ENCODE results near the gene PBX2.

PBX2 gene

DNA sequence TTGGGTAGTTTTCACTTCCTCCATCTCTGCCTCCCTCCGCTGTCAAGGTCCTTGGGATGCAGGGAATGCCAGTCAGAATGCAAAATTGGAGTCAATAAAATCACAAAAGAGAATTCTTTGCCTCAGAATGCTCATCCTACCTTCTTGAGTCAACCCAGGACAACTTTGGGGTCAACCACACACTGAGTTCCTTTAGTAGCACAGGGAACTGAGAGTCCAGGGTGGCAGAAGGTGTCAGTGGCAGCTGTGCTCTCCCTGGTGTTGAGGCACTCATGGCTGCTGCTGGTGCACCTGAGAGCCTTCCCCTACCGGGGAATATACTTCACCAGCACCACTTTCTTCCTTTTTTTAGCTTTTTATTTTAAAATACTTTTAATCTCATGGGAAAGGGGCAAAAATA lies 34.7 kb upstream of the PBX2 start:
- Histone ChIP-seq H3K79me2 (ENCODE audit: control insufficient read depth, insufficient read depth, low read length, poor library complexity) (no peaks in the 10 kb centered on the region), H3K23ac (ENCODE audit: low read length) (no peak overlapping the region), H3K9ac (ENCODE audit: low read length) (no peak overlapping the region), H3K4ac (ENCODE audit: low read depth, low read length) (no peak overlapping the region), H3K36me3 (ENCODE audit: control insufficient read depth in 1 of 2, insufficient read depth in 2 of 2, low read length in 2 of 2) (no peaks in the 10 kb centered on the region), H3K27me3 (ENCODE audit: insufficient read depth, low read length) (no peaks in the 10 kb centered on the region), H2BK120ac (ENCODE audit: insufficient read depth, low read length, poor library complexity) (no peak overlapping the region), H3K79me1 (ENCODE audit: low read length) (no peaks in the 10 kb centered on the region), H3K27ac (ENCODE audit: low read depth, low read length) (no peak overlapping the region), H4K8ac (ENCODE audit: low read depth, low read length) (no peak overlapping the region), H2BK12ac (ENCODE audit: low read length) (no peak overlapping the region), H2AK5ac (ENCODE audit: low read length) (no peak overlapping the region), H4K91ac (ENCODE audit: low read depth, low read length) (no peak overlapping the region), H3K4me1 (ENCODE audit: control insufficient read depth in 1 of 2, insufficient read depth in 2 of 2, low read length in 2 of 2) (no peaks in the 10 kb centered on the region), H3K18ac (ENCODE audit: low read length) (no peak overlapping the region), H3K4me3 (ENCODE audit: low read depth, low read length) (no peak overlapping the region), H4K12ac (ENCODE audit: low read depth, low read length) (no peak overlapping the region), H3K4me2 (ENCODE audit: low read length) (no peak overlapping the region), H2BK5ac (ENCODE audit: low read depth, low read length, poor library complexity) (no peak overlapping the region), H3K14ac (ENCODE audit: low read length) (no peak overlapping the region), H2AFZ (ENCODE audit: insufficient read depth, low read length, poor library complexity) (no peak overlapping the region), H3K9me3 (ENCODE audit: insufficient read depth, low read depth, low read length) (peaks cover 2% of the 10 kb centered on the region)
- no CpG with 5 or more reads among the region's 2 CpGs for WGBS (ENCODE audit: extremely low coverage, insufficient coverage, insufficient read length)
- DNase-seq = no peak

DNA sequence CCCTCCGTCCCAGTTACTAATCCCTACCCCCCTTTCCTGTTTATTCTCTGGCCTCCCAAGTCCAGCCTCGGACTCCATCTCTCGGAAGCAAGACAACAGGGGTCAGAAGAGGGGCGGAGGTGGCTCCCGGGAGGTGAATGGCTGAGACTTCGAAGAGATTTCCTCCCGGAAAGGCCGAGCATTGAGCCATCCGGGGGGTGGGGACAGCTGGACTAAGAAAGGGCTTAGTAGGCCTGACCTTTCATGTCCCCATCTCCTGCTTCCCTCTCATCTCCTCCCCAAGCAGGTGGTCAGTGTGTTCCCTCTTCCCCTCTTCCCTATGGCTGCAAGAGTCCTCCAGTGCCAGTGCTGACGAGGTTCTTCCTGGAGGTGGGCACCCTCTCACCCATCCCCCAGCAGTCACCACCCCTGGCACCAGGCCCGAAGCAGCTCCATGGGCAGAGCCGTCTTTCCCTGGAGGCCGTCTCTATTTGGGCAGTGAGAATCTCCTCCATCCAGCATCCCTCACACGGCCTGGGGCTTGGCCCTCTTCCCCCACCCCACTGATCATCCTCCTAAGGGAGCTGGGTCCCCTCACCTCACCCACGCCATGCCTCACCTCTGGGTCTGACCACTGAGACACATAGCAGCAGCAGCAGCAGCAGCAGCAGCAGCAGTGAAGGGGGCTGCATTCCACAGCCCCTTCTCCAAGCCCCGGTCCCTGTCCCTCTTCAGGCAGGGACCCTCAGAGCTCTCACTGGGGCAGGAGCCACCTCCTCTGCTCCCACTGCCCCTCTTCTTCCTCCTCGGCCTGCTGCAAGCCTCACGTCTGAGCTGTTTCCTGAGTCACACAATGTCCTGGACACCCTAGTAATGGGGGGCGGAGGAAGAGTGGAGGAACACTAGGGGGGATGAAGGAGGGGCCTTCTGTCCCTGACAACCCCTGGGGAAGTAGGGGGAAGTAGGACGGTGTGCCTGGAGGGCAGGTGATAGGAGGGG lies 33.5 kb upstream of the PBX2 start, which contains the start of gene NOTCH4:
Gene NOTCH4 (minus strand): TSS at position 810 of the 978 bp plus-strand sequence. CDS start 139 bp downstream, at position 671.
- WGBS (ENCODE audit: extremely low coverage, insufficient coverage, insufficient read length) = no CpG with 5 or more reads among the region's 20 CpGs
- Histone ChIP-seq H2BK120ac (ENCODE audit: insufficient read depth, low read length, poor library complexity) (no peak within 1 kb of the TSS), H3K4me1 (ENCODE audit: control insufficient read depth in 1 of 2, insufficient read depth in 2 of 2, low read length in 2 of 2) (no peaks in the 10 kb centered on the region), H2AFZ (ENCODE audit: insufficient read depth, low read length, poor library complexity) (no peak within 1 kb of the TSS), H3K27ac (ENCODE audit: low read depth, low read length) (no peak within 1 kb of the TSS), H3K23ac (ENCODE audit: low read length) (no peak within 1 kb of the TSS), H4K12ac (ENCODE audit: low read depth, low read length) (no peak within 1 kb of the TSS), H4K8ac (ENCODE audit: low read depth, low read length) (no peak within 1 kb of the TSS), H2BK12ac (ENCODE audit: low read length) (no peak within 1 kb of the TSS), H3K4me2 (ENCODE audit: low read length) (no peak within 1 kb of the TSS), H3K4ac (ENCODE audit: low read depth, low read length) (no peak within 1 kb of the TSS), H2AK5ac (ENCODE audit: low read length) (no peak within 1 kb of the TSS), H3K79me2 (ENCODE audit: control insufficient read depth, insufficient read depth, low read length, poor library complexity) (no peaks in the 10 kb centered on the region), H3K4me3 (ENCODE audit: low read depth, low read length) (no peak within 1 kb of the TSS), H3K79me1 (ENCODE audit: low read length) (no peaks in the 10 kb centered on the region), H3K36me3 (ENCODE audit: control insufficient read depth in 1 of 2, insufficient read depth in 2 of 2, low read length in 2 of 2) (no peaks in the 10 kb centered on the region), H3K14ac (ENCODE audit: low read length) (no peak within 1 kb of the TSS), H4K91ac (ENCODE audit: low read depth, low read length) (no peak within 1 kb of the TSS), H3K9ac (ENCODE audit: low read length) (no peak within 1 kb of the TSS), H3K18ac (ENCODE audit: low read length) (no peak within 1 kb of the TSS), H3K27me3 (ENCODE audit: insufficient read depth, low read length) (no peaks in the 10 kb centered on the region), H3K9me3 (ENCODE audit: insufficient read depth, low read depth, low read length) (peaks cover 2% of the 10 kb centered on the region), H2BK5ac (ENCODE audit: low read depth, low read length, poor library complexity) (no peak within 1 kb of the TSS)
- no peak for DNase-seq

DNA sequence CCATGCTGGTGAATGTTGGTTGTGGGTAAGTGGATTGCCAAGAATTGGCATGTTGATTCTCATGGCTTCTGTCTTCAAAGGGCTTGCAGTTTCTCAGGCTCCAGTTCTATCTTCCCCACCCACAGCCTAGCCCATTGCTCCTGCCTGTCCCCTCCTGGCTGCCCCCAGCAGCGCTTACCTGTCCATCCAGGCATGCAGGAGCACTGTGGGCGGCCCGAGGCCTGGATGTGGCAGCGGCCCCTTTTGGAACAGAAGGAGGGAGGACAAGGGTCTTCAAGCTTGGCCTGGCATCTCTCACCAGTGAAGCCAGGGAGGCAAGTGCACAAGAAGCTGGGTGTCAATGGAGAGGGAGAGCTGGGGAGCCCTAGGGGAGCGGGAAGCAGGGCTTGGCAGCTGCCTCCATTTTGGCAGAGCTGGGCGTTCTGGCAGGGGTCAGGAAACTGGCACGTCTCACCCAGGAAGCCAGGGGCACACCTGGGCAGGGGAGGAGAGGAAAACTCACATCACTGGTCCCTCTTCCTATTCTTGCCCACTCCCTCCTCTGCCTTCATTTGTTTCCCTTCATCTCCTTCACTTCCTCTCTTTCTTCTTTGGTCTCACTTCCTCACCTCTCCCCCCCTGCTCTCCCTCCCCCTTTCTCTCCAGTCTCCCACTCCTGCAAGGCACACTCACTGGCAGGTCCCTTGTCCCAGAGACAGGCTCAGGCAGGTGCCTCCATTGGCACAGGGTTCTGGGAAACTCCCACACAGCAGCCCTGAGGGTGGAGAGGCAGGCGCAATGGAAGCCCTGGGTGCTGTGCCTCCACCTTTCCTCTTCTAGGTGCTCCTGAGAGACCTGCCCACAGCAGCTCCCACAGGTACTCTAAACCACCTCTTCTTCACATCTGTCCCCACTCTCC lies 32.6 kb upstream of the PBX2 start:
- no CpG with 5 or more reads among the region's 8 CpGs for WGBS (ENCODE audit: extremely low coverage, insufficient coverage, insufficient read length)
- Histone ChIP-seq H3K4me1 (ENCODE audit: control insufficient read depth in 1 of 2, insufficient read depth in 2 of 2, low read length in 2 of 2) (no peaks in the 10 kb centered on the region), H3K9ac (ENCODE audit: low read length) (no peak overlapping the region), H3K36me3 (ENCODE audit: control insufficient read depth in 1 of 2, insufficient read depth in 2 of 2, low read length in 2 of 2) (no peaks in the 10 kb centered on the region), H3K79me1 (ENCODE audit: low read length) (no peaks in the 10 kb centered on the region), H2BK120ac (ENCODE audit: insufficient read depth, low read length, poor library complexity) (no peak overlapping the region), H2BK5ac (ENCODE audit: low read depth, low read length, poor library complexity) (no peak overlapping the region), H3K14ac (ENCODE audit: low read length) (no peak overlapping the region), H2AK5ac (ENCODE audit: low read length) (no peak overlapping the region), H3K27ac (ENCODE audit: low read depth, low read length) (no peak overlapping the region), H4K91ac (ENCODE audit: low read depth, low read length) (no peak overlapping the region), H3K18ac (ENCODE audit: low read length) (no peak overlapping the region), H2AFZ (ENCODE audit: insufficient read depth, low read length, poor library complexity) (no peak overlapping the region), H4K8ac (ENCODE audit: low read depth, low read length) (no peak overlapping the region), H3K79me2 (ENCODE audit: control insufficient read depth, insufficient read depth, low read length, poor library complexity) (no peaks in the 10 kb centered on the region), H3K27me3 (ENCODE audit: insufficient read depth, low read length) (no peaks in the 10 kb centered on the region), H3K4me3 (ENCODE audit: low read depth, low read length) (no peak overlapping the region), H3K9me3 (ENCODE audit: insufficient read depth, low read depth, low read length) (peaks cover 4% of the 10 kb centered on the region), H4K12ac (ENCODE audit: low read depth, low read length) (no peak overlapping the region), H2BK12ac (ENCODE audit: low read length) (no peak overlapping the region), H3K23ac (ENCODE audit: low read length) (no peak overlapping the region), H3K4ac (ENCODE audit: low read depth, low read length) (no peak overlapping the region), H3K4me2 (ENCODE audit: low read length) (no peak overlapping the region)
- DNase-seq = no peak

DNA sequence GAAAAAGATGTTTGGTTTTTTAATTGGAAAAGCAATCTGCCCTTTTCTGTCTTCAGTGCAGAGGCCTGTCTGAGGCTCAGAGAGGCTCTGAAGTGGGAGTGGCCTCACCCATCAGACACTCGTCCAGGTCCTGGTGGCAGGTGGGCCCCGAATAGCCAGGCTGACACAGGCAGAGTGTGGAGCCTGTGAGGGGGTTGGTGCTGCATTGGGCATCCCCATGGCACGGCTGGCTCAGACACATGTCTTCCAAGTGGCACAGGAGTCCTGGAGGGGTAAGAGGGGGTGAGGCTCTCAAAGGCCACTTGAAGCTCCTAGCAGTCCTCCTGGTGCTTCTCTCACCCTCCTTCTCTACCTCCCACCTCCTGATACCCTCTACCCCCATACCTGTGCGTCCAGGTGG lies 30.0 kb upstream of the PBX2 start:
- H3K4me1 ChIP-seq (ENCODE audit: control insufficient read depth in 1 of 2, insufficient read depth in 2 of 2, low read length in 2 of 2) = no peaks in the 10 kb centered on the region
- no peak overlapping the region for H3K4me3 ChIP-seq (ENCODE audit: low read depth, low read length)
- no peak overlapping the region for H3K18ac ChIP-seq (ENCODE audit: low read length)
- H3K14ac ChIP-seq (ENCODE audit: low read length) = no peak overlapping the region
- no peak overlapping the region for H3K23ac ChIP-seq (ENCODE audit: low read length)
- no peaks in the 10 kb centered on the region for H3K79me2 ChIP-seq (ENCODE audit: control insufficient read depth, insufficient read depth, low read length, poor library complexity)
- no peak overlapping the region for H2BK5ac ChIP-seq (ENCODE audit: low read depth, low read length, poor library complexity)
- no peak overlapping the region for H3K9ac ChIP-seq (ENCODE audit: low read length)
- no peak overlapping the region for H4K91ac ChIP-seq (ENCODE audit: low read depth, low read length)
- no peak overlapping the region for H2AFZ ChIP-seq (ENCODE audit: insufficient read depth, low read length, poor library complexity)
- DNase-seq = no peak
- H3K27ac ChIP-seq (ENCODE audit: low read depth, low read length) = no peak overlapping the region
- H4K12ac ChIP-seq (ENCODE audit: low read depth, low read length) = no peak overlapping the region
- no peak overlapping the region for H2BK12ac ChIP-seq (ENCODE audit: low read length)
- no peak overlapping the region for H2BK120ac ChIP-seq (ENCODE audit: insufficient read depth, low read length, poor library complexity)
- no peak overlapping the region for H2AK5ac ChIP-seq (ENCODE audit: low read length)
- H3K79me1 ChIP-seq (ENCODE audit: low read length) = no peaks in the 10 kb centered on the region
- no CpG with 5 or more reads among the region's 4 CpGs for WGBS (ENCODE audit: extremely low coverage, insufficient coverage, insufficient read length)
- no peak overlapping the region for H3K4me2 ChIP-seq (ENCODE audit: low read length)
- peaks cover 4% of the 10 kb centered on the region for H3K9me3 ChIP-seq (ENCODE audit: insufficient read depth, low read depth, low read length)
- no peaks in the 10 kb centered on the region for H3K36me3 ChIP-seq (ENCODE audit: control insufficient read depth in 1 of 2, insufficient read depth in 2 of 2, low read length in 2 of 2)
- no peaks in the 10 kb centered on the region for H3K27me3 ChIP-seq (ENCODE audit: insufficient read depth, low read length)
- H3K4ac ChIP-seq (ENCODE audit: low read depth, low read length) = no peak overlapping the region
- H4K8ac ChIP-seq (ENCODE audit: low read depth, low read length) = no peak overlapping the region

Measured in trophoblast cell (in vitro differentiated cells and primary cell).